HG02763 (cell line): ENCODE measurements around the gene NUTF2.
"Not testable (repeated sequence)": the region's sequence is repeated elsewhere in the genome, so short reads cannot be mapped to it uniquely, and the experiment has no call there.

Experiments
- ATAC-seq: cut with Tn5 transposase; IDR thresholded peaks from one replicate; pipeline ENCODE4 v1.9.1; 2021; ENCODE audit warnings: mild to moderate bottlenecking, moderate library complexity; ENCODE audit not compliant: unreplicated experiment

The NUTF2 gene

DNA sequence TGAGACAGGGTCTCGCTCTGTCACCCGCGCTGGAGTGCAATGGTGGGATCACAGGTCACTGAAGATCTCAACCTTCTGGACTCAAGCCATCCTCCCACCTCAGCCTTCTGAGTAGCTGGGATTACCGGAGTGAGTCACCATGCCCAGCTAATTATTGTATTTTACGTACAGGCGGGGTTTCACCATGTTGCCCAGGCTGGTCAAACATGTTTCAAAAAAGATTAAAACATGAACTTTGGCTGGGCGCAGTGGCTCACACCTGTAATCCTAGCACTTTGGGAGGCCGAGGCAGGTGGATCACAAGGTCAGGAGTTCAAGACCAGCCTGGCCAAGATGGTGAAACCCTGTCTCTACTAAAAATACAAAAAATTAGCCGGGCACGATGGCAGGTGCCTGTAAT lies 9.5 kb upstream of the NUTF2 start:
- not testable (repeated sequence) for ATAC-seq

DNA sequence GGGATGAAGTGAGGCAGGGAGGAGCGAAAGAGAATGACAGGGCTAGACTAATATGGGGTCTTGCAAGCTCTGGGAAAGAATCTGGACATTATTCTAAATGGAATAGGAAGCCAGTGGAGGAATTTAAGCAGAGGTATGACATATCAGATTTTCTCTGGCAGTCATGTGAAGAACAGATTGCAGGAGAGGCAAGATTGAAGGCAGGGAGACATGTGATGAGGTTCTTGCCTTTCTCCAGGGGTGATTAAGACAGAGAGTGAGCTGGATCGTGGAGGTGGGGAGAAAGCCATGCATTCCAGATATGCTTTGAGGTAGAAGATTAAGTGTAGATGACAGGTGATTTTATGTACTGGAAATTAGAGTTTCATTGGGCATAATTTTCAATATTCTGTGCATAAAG lies 8.9 kb upstream of the NUTF2 start:
- ATAC-seq, result no peak

DNA sequence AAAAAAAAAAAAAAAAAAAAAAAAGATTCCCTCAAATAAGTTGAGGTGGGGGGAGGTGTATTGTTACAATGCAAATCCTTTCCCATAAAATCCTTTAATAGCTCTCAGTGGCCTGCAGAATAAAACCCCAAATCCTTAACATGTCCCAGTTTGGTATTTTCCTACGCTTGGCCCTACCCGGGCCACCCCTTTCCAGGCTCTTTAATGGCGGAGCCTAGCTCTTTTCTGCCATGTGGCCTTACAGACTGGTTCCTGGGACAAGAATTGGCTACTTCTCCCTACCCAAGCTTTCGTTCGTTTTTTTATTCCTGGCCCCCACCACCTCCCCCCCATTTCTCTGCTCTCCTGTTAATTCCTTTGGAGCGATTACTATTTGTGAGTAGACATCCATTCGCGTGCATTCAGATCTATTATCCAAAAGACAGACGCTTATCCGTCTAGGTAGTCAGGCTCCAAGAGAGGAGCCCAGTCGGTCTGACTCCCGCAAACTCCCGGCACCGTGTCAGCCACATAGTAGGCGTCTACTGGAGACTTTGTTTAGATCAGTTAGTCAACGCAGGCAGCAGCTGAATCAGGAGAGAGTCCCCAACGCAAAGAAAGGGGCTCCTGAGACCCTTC lies 5.4 kb upstream of the NUTF2 start:
- no peak for ATAC-seq

DNA sequence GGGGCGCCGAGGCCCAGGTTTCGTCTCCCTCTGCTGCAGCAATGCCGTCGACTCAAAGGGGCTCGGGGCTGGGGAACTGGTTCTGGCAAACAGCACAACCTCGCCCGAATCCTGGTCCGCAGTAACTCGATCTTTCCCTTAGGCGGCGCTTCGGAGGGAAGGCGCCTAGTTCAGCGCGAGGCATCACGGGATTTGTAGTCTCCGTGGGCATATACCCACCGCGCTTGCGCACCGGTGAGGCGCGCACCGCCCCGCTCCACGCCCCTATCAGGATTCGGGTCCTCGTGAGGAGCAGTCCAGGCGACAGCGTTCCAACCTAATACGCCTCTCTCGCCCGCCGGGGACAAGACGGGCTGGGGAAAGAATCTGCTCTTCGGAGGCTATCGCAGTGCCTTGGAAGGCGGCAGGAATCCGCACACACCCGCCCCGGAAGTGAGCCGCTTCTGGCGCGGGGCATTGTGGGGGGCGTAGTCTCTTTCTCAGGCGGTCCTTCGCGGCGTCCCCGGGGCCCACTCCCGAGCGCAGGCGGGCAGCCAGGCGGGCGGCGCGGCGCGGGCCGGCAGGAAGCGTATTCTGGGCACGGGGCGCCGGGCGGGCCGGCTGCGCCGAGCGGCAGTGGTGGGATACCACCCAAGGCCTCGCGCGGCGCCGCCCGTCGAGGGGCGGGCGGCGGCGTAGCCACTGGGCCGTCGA lies 4.8 kb upstream of the NUTF2 start, which contains the start of gene THAP11:
TSS of gene THAP11 (plus strand) at position 505 of the 693 bp plus-strand sequence. CDS start 235 bp downstream, outside the sequence.
- peak; percentile 46 for ATAC-seq

- peak; percentile 9 for ATAC-seq
Measured at GRCh38 chr16:67842509-67843342, 4.0 kb upstream of the NUTF2 start.

GRCh38 chr16:67843343-67843765 lies 3.4 kb upstream of the NUTF2 start:
- ATAC-seq, result no peak

DNA sequence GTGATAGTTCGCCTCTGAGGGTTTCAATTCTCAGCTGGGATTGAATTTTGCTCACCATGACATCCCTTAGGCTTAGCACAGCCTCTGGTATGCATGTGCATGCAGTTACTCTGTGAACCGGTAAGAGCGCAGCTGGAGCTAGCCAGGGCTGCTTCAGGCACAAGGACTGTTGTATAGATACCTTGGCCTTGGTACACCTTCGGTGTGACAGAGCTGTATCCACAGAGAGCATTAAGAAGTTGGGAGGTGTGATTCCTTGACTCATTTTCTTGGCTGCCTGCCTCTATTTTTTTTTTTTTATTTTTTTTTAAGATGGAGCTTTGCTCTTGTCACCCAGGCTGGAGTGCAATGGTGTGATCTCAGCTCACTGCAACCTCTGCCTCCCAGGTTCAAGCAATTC lies 2.2 kb upstream of the NUTF2 start:
- no peak for ATAC-seq

- no peak for ATAC-seq
Measured at GRCh38 chr16:67845291-67846062, 1.3 kb upstream of the NUTF2 start.

DNA sequence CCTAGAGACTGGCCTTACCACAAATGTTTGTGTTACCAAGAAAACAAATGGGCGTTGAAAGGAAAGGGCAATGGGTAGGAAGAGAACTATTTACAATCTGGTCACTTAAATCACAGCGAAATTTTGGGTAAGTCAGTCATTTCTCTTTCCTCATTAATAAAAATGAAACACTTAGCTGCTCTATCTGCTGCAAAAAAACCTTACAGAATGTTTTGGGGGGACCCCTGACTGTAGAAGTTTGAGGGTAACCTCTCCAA lies 742 bp upstream of the NUTF2 start:
- no peak for ATAC-seq

GRCh38 chr16:67847064-67847861 lies 530 bp downstream of the NUTF2 start, which contains the start of gene CENPT:
TSS of gene CENPT (minus strand) at chr16:67847693. CDS start at chr16:67833859, 13,834 bp downstream.
- ATAC-seq, result peak; percentile 36

- ATAC-seq, result no peak
Measured at GRCh38 chr16:67848118-67848517, 1.4 kb downstream of the NUTF2 start.

DNA sequence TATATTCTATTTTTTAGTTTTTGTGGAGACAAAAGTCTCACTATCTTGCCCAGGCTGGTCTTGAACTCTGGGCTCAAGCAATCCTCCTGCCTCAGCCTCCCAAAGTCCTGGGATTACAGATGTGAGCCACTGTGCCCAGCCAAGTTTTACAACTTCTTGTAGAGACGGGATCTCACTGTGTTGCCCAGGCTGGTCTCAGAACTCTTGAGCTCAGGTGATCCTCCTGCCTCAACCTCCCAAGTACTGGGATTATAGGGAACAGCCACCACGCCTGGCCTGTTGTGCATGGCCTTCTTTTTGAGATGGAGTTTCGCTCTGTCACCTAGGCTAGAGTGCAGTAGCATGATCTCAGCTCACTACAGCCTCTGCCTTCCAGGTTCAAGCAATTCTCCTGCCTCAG lies 6.9 kb downstream of the NUTF2 start:
- no peak for ATAC-seq

GRCh38 chr16:67855789-67856188 lies 9.1 kb downstream of the NUTF2 start:
- ATAC-seq, result no peak

GRCh38 chr16:67856927-67857546 lies 10.3 kb downstream of the NUTF2 start:
- no peak for ATAC-seq

DNA sequence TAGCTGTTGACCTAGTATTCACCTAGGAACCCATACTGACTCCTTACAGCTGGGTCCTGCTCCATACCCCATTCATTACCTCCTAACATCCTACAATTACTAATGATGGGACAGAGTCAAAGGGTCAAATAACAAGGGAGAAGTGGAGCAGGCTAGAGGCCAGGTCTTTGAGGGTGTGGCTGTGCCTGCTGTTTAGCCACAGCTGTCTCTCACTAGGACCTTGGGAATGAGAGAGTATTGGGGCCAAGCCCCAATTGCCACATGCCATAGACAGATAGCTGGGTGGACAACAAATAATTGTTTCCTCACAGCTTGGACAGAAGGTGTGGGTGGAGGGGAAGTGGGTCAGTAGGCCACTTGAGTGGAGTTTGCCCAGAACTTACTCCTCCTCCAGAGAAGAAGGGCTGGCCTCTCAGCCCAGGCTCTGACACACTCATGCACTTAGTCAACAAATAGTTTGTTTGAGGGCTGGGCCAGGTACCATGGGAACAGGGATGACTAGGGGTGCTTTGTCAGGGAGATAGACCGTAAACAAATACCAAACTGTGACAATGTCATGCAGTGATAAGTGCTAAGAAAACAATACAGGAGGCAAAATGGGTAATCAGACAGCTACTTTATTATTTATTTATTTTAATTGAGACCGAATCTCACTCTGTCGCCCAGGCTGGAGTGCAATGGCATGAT lies 11.0 kb downstream of the NUTF2 start:
- no peak for ATAC-seq

DNA sequence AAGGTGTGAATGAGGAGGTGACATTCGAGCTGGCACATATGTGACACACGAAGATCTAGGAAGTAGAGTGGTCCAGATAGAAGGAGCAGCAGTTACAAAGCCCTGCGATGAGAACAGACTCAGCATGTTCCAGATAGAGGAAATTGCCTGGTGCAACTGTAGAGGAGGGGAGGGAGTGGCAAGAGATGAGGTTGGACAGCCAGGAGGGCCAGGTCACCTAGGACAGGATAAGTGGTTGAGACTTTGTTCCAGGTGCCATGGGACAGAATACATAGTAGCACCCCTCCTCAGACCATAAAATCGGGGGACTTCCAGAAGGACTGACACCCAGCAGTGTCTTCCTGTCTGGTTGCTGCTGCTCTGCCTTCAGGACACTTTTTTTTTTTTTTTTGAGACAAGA lies 11.8 kb downstream of the NUTF2 start:
- ATAC-seq, result no peak

DNA sequence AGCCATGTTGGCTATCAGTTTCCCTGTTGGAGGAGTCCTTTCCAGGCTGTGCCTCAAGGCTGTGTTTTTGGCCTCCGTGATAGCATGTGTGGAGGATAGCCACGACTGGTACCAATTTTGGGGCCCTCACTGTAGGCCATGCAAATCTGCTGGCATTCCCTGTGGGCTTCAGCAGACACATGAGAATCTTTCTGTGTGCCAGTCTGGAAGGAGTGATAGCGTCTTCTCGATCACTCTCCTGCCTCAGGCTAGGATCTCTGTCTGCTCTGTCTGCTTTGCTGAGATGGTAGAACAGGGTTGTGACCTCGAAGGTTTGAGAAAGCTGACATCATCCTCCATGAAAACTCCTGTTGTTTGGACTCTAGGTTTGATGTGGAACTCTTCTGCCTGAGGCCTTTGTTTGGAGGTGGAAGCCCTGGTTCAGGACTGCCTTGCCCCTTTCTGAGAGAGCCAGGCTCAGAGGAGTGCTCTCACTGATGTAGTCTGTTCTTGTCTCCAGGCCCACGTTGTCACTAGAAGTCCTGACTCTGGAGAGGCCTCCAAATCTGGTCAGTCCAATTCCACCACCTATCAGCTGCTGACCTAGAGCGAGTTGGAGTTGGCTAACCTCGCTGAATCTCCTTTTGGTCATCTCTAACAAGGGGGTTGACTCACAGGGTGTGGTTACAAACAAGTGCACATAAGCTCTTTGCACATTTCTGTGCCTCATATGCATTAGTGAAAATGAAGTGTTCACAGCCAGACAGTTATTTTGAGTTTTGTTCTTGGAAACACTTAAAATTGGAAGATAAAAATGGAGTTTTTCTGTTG lies 14.1 kb downstream of the NUTF2 start:
- no peak for ATAC-seq

- no peak for ATAC-seq
Measured at GRCh38 chr16:67861877-67862276, 15.1 kb downstream of the NUTF2 start.
